ENCODE results near the gene ADIPOR1. TPM values are rescaled to one million over a fixed set of nuclear protein-coding genes. Genes with fewer than 3 reads are reported as not detected.

Gene ADIPOR1
- total and polyA plus RNA-seq, 2 of the 4 experiments (the other 2 are of a cell fraction) = 82.7 to 92.5 TPM

- dilution Hi-C loops (cut with HindIII; ENCODE audit: low sequenced_read_pairs, unreplicated experiment) (no loop called here), intact Hi-C loops (cut with micrococcal nuclease) (loop anchor here (5.0 to 10.0 kb wide), 2 partner anchors 240 to 532 kb away; no protein-coding TSS in a partner anchor)
Measured at GRCh38 chr1:202994756-202995155, 36.6 kb upstream of the ADIPOR1 start.

More at GRCh38 chr1:202994756-202995155, 36.6 kb upstream of the ADIPOR1 start:
- in situ Hi-C loops (cut with MboI; ENCODE audit: low sequenced_read_pairs) = no loop called here
- H3K4me2 ChIP-seq (ENCODE audit: low read depth, low read length) = no peak overlapping the region
- no peak overlapping the region for H3K9ac ChIP-seq (ENCODE audit: low read depth, low read length)
- DNase-seq (no peak), ATAC-seq (ENCODE audit: low read depth) (no peak)
- no peak overlapping the region for H3K4ac ChIP-seq (ENCODE audit: low read depth, low read length)
- peaks cover 24% of the 10 kb centered on the region for H3K27me3 ChIP-seq (ENCODE audit: control insufficient read depth, insufficient read depth, low read length)
- H2BK5ac ChIP-seq (ENCODE audit: low read depth, low read length, poor library complexity, severe bottlenecking) = no peak overlapping the region
- H3K4me3 ChIP-seq (ENCODE audit: insufficient read depth, low read depth, low read length) = no peak overlapping the region
- H3K56ac ChIP-seq (ENCODE audit: extremely low read depth, insufficient read depth, low read length) = no peak overlapping the region
- WGBS, 2 experiments (ENCODE audit: extremely low coverage in 2 of 2, insufficient read length in 1 of 2) = 66% methylated on average over 2 of the region's 3 CpGs; no CpG with 5 or more reads in 1 of the 2 experiments
- H2BK20ac ChIP-seq (ENCODE audit: low read depth, low read length) = no peak overlapping the region
- H3K9me1 ChIP-seq (ENCODE audit: insufficient read depth, low read length) = no peaks in the 10 kb centered on the region
- H2BK15ac ChIP-seq (ENCODE audit: low read depth, low read length) = no peak overlapping the region
- no TSS peak for BruUV-seq (replicated peaks)
- no peaks in the 10 kb centered on the region for H4K20me1 ChIP-seq (ENCODE audit: insufficient read depth, low read length)
- H4K5ac ChIP-seq (ENCODE audit: low read depth, low read length) = no peak overlapping the region
- POLR2A ChIA-PET (ENCODE audit: unreplicated experiment) = no interaction called here
- 0 out of 2 replicates have a peak, but pooled peaks cover 3% of the 10 kb centered on the region for H3K9me3 ChIP-seq (ENCODE audit: control insufficient read depth, insufficient read depth, low read length)
- H2AK5ac ChIP-seq (ENCODE audit: low read depth, low read length) = no peak overlapping the region
- CTCF ChIA-PET = no interaction called here
- no peak overlapping the region for H2AFZ ChIP-seq (replicated peaks; ENCODE audit: low read length, poor library complexity)
- H4K91ac ChIP-seq (ENCODE audit: insufficient read depth, low read depth, low read length) = no peak overlapping the region
- no peaks in the 10 kb centered on the region for H3K79me1 ChIP-seq (ENCODE audit: low read depth in 1 of 2, low read length in 2 of 2)
- no peaks in the 10 kb centered on the region for H3K36me3 ChIP-seq (ENCODE audit: control insufficient read depth, insufficient read depth, low read length)
- no peak overlapping the region for H4K8ac ChIP-seq (ENCODE audit: low read depth in 2 of 2, low read length in 2 of 2)
- H3K4me1 ChIP-seq (ENCODE audit: control insufficient read depth, insufficient read depth, low read length) = no peaks in the 10 kb centered on the region
- no peak overlapping the region for H3K23ac ChIP-seq (ENCODE audit: low read depth, low read length)
- no peak overlapping the region for H3K27ac ChIP-seq (ENCODE audit: insufficient read depth, low read length)
- TF ChIP-seq BHLHE40 (IDR thresholded peaks at IDR 0.05; ENCODE audit: low read depth, low read length) = no peak
- TF ChIP-seq ELK1 (IDR thresholded peaks at IDR 0.05; ENCODE audit: borderline replicate concordance, low read depth, low read length) = no peak
- no peak for TF ChIP-seq MAFK (IDR thresholded peaks at IDR 0.05; ENCODE audit: low read depth, low read length)
- no peak for TF ChIP-seq SMC3 (IDR thresholded peaks at IDR 0.05; ENCODE audit: low read depth, low read length)
- TF ChIP-seq CEBPB (IDR thresholded peaks at IDR 0.05; ENCODE audit: low read depth, low read length) = no peak
- TF ChIP-seq POLR2A (IDR thresholded peaks at IDR 0.05; ENCODE audit: low read depth, low read length) = no peak
- no peak for TF ChIP-seq NFE2L2 (IDR thresholded peaks at IDR 0.05; ENCODE audit: low read depth, low read length)
- no peak for TF ChIP-seq USF2 (IDR thresholded peaks at IDR 0.05; ENCODE audit: low read depth, low read length)
- no peak overlapping the region for H2BK120ac ChIP-seq (ENCODE audit: low read depth, low read length)
- no peak overlapping the region for H2AK9ac ChIP-seq (replicated peaks; ENCODE audit: low read depth, low read length, poor library complexity)
- H3K18ac ChIP-seq (ENCODE audit: low read depth, low read length) = no peak overlapping the region
- H3K14ac ChIP-seq (replicated peaks; ENCODE audit: low read depth, low read length) = no peak overlapping the region

All from IMR-90 (cell line).